Measurements from ENCODE around the gene RASL10B.

- TF ChIP-seq CTCF (IDR thresholded peaks at IDR 0.05; ENCODE audit: insufficient read depth, low read length, poor library complexity, severe bottlenecking): no peak
- no peak for TF ChIP-seq EZH2phosphoT487 (conservative IDR thresholded peaks at IDR 0.05; ENCODE audit: low read length)
These were observed 35.8 kb upstream of the RASL10B start for GRCh38 chr17:35695613-35696012.

Data from SU-DHL-6 (cell line).